ENCODE measurements around the gene ATP13A5.

The ATP13A5 gene

DNA sequence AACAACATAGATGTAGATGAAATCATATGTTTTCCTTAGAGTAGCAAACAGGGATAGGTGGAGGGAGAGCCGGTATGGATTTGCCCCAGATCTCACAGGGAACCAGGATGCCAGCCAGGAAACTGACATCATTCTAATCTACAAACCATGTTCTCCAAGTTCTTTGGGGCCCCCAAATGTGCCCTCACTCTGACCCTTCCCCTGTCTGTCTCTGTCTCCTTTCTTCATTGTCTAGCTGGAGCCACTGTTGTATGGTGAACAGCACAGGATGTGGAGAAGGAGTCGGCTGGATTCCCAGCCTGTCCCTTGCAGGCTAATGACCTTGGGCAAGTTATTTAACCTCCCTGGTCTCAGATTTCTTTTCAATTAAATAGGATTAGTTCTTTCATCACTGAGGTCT lies 962 bp downstream of the ATP13A5 start:
- no peaks in the 10 kb centered on the region for H3K9me3 ChIP-seq
- no peaks in the 10 kb centered on the region for H3K27me3 ChIP-seq (ENCODE audit: low read depth)
- no peak for DNase-seq (ENCODE audit: low spot score in 2 of 2)
- no peak overlapping the region for H3K4me3 ChIP-seq
- in situ Hi-C loops (cut with MboI; ENCODE audit: low sequenced_read_pairs), result no loop called here
- no peaks in the 10 kb centered on the region for H3K4me1 ChIP-seq
- H3K36me3 ChIP-seq (replicated peaks), result no peaks in the 10 kb centered on the region

DNA sequence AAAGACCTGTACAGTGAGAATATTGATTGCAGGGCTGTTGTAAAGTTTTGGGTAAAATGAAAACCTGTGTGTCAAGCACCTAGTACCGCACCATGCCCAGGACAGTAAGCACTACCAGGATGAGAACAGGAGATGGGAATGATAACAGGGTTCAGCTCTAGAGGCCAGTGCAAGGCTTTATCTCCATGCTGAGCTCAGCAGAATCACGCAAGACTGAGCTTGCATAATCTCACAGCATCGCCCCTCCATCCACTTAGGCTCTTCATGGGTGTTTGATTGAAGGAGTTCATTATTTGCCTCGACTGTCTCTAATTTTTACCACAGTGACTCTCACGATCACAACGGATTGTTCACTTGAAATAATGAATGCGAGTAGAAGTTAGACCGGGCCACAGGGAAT lies 2.9 kb downstream of the ATP13A5 start:
- Histone ChIP-seq H3K36me3 (replicated peaks) (no peaks in the 10 kb centered on the region), H3K27me3 (ENCODE audit: low read depth) (no peaks in the 10 kb centered on the region), H3K4me3 (no peak overlapping the region), H3K9me3 (no peaks in the 10 kb centered on the region), H3K4me1 (no peaks in the 10 kb centered on the region)
- in situ Hi-C loops (cut with MboI; ENCODE audit: low sequenced_read_pairs), result no loop called here
- DNase-seq (ENCODE audit: low spot score in 2 of 2), result no peak

DNA sequence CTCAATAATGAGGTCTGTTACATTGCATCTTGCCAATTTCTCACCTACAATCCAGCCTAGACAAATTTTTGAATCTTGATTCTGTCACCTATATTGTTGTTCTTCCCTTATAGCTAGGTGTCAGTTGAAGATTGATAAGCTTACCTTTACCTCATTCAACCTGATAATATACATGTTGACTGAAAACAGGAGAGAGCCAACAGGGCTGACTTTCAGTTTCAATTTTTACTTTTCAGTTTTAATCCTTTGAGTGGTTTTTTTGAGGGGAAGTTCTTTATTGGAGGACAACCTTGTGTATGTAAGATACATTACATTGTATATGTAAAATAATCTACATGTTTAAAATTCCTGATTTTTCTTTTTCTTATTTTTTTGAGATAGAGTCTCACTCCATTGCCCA lies 5.8 kb downstream of the ATP13A5 start:
- Histone ChIP-seq H3K27me3 (ENCODE audit: low read depth) (no peaks in the 10 kb centered on the region), H3K4me3 (no peak overlapping the region), H3K4me1 (no peaks in the 10 kb centered on the region), H3K9me3 (no peaks in the 10 kb centered on the region), H3K36me3 (replicated peaks) (no peaks in the 10 kb centered on the region)
- in situ Hi-C loops (cut with MboI; ENCODE audit: low sequenced_read_pairs), result no loop called here
- no peak for DNase-seq (ENCODE audit: low spot score in 2 of 2)

DNA sequence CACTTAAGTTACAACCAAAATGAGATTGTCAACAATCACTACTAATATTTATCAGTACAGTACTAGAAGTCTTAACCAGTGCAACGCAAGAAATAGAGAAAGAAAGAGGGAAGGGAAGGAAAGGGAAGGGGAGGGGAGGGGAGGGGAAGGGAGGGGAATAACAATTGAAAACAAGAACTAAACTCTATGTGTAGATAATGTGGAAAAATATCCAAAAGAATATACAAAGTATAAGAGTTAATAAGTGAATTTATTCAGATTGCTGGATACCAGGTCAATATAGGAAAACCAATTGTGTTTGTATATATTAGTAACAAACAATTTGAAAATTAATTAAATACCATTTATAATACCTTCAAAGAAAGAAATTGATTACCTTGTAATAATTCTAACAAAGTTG lies 10.7 kb downstream of the ATP13A5 start:
- Histone ChIP-seq H3K4me1 (no peaks in the 10 kb centered on the region), H3K36me3 (replicated peaks) (no peaks in the 10 kb centered on the region), H3K27me3 (ENCODE audit: low read depth) (0 out of 2 replicates have a peak, but pooled peaks cover 2% of the 10 kb centered on the region), H3K4me3 (no peak overlapping the region), H3K9me3 (no peaks in the 10 kb centered on the region)
- DNase-seq (ENCODE audit: low spot score in 2 of 2), result no peak
- in situ Hi-C loops (cut with MboI; ENCODE audit: low sequenced_read_pairs), result no loop called here

DNA sequence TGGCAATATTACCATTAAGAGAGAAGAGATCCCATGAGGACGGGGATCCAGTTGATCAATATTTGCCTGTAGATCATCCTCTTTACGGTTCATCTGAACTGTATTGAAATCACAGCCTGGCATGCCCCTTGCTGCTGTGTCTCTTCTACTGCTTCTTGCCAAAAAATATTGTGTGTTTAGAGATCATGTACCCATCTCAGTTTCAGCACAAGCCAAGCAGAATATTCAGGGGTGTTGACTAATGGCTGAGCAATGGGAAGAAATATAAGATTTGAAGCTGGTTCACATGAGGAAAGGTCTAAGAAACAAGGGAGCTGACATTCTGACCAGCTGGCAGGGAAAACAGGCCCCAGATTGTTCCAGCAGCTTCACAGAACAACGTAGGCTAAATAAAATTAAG lies 21.3 kb downstream of the ATP13A5 start:
- in situ Hi-C loops (cut with MboI; ENCODE audit: low sequenced_read_pairs), result no loop called here
- no peak overlapping the region for H3K4me3 ChIP-seq
- no peaks in the 10 kb centered on the region for H3K4me1 ChIP-seq
- H3K9me3 ChIP-seq, result no peaks in the 10 kb centered on the region
- no peak for DNase-seq (ENCODE audit: low spot score in 2 of 2)
- no peaks in the 10 kb centered on the region for H3K36me3 ChIP-seq (replicated peaks)
- no peaks in the 10 kb centered on the region; the same call in none of the 2 replicates for H3K27me3 ChIP-seq (ENCODE audit: low read depth)

DNA sequence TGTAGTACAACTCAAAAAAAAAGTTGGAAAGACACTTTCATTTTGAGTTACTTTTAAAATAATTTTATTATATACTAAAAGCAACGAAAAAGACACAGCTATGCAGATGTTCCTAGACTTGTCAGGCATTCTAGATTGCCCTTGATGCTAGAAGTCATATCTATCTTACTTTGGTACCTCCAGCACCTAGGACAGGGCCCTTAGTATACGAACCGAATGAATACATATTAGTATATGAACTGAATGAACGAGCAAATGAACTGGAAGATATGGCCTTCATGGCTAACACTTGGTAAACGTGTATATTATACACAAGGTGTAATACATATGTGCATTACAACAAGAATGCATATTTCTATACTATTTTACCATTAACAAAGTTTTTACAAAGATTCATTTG lies 24.1 kb downstream of the ATP13A5 start:
- Histone ChIP-seq H3K27me3 (ENCODE audit: low read depth) (no peaks in the 10 kb centered on the region; the same call in 1 of the 2 replicates), H3K4me1 (no peaks in the 10 kb centered on the region), H3K9me3 (no peaks in the 10 kb centered on the region), H3K36me3 (replicated peaks) (no peaks in the 10 kb centered on the region), H3K4me3 (no peak overlapping the region)
- in situ Hi-C loops (cut with MboI; ENCODE audit: low sequenced_read_pairs), result no loop called here
- no peak for DNase-seq (ENCODE audit: low spot score in 2 of 2)

DNA sequence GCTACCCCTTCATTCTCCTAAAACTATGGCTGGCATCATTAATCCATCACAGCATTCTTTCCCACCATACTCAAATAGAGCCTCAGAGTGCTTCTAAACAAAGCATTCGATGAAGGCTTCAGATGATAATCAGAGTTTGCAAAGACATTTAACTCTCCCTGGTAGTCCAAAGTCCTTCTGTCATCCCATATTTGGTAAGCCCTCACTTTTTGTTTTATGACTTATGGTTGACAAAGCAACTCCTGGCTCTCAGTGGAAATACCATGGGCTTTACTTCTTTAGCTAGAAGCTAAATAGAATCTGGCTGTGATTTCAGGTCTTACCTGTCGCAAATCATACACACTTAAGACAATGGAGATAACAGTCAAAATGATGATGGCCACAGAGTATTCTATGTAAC lies 27.8 kb downstream of the ATP13A5 start:
- Histone ChIP-seq H3K4me3 (no peak overlapping the region), H3K4me1 (no peaks in the 10 kb centered on the region), H3K27me3 (ENCODE audit: low read depth) (no peaks in the 10 kb centered on the region; the same call in 1 of the 2 replicates), H3K36me3 (replicated peaks) (no peaks in the 10 kb centered on the region), H3K9me3 (no peaks in the 10 kb centered on the region)
- DNase-seq (ENCODE audit: low spot score in 2 of 2), result no peak
- in situ Hi-C loops (cut with MboI; ENCODE audit: low sequenced_read_pairs), result no loop called here

DNA sequence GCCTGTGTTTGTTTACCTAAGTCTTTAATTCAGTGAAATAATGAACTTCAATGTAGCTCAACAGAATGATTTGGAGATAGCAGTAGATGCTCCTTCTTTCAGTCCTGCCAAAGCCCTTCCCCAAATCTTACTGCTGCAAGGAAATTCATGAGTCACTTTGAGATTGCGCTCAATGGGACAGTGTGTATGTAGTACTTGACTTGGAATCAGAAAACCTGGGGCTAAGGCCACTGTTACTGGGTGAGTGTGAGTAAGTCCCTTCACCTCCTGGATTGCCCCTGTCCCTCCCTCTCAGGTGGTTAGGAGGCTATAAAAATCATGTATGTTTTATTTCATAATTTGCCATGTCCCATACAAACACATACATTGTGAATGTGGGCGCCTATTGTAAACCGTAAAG lies 29.9 kb downstream of the ATP13A5 start:
- no peak for DNase-seq (ENCODE audit: low spot score in 2 of 2)
- in situ Hi-C loops (cut with MboI; ENCODE audit: low sequenced_read_pairs), result no loop called here
- no peaks in the 10 kb centered on the region for H3K9me3 ChIP-seq
- H3K4me1 ChIP-seq, result no peaks in the 10 kb centered on the region
- H3K36me3 ChIP-seq (replicated peaks), result no peaks in the 10 kb centered on the region
- no peak overlapping the region for H3K4me3 ChIP-seq
- no peaks in the 10 kb centered on the region for H3K27me3 ChIP-seq (ENCODE audit: low read depth)

DNA sequence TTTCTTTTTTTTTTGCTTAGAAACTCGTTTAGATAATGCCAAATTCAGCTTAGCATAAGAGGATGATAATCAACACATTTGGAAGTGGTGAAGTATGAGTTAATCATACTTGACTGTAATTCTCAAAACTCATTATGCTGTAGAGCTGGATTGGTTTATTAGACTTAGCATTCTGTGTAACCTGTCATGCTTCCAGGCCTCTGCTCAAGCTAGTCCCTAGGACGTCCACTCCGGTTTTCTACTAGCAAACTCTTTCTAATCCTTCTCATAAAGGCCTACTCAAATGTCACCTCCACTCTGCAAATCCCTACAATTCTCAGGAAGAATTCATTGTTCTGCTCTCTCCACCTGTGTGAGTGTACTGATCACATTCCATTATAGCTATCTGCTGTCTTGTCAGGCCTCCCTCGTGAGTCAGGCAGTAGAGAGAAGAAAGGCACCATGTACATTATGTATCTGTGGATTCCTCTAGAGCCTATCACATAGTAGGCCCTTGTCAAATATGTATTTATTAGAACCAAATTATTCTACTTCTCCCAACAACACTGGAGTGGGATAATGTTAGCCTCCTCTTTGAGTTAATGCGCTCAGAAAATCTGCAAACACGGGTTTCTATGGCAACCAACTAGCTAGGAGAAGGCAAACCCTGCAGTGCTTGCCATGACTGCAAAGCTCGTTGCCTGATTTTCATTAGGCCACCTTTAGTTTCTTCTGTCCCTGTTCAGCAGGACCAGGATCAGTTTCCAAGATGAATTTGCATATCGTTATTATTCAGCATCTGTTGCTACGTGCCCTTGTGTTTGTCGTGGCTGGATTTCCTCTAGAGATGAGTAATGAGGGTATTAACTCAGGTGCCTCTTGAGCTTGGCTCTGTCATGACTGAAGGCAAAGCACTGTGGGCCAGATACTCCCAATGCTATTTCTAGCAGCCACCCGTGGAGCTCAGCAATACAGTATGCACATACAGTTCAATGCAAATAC lies 30.7 kb downstream of the ATP13A5 start:
- DNase-seq (ENCODE audit: low spot score in 2 of 2), result peak in 1 of 2 experiments; percentile 12
- H3K4me3 ChIP-seq, result no peak overlapping the region
- no peaks in the 10 kb centered on the region for H3K27me3 ChIP-seq (ENCODE audit: low read depth)
- no peaks in the 10 kb centered on the region for H3K36me3 ChIP-seq (replicated peaks)
- in situ Hi-C loops (cut with MboI; ENCODE audit: low sequenced_read_pairs), result no loop called here
- peaks cover 4% of the 10 kb centered on the region for H3K4me1 ChIP-seq
- H3K9me3 ChIP-seq, result no peaks in the 10 kb centered on the region

DNA sequence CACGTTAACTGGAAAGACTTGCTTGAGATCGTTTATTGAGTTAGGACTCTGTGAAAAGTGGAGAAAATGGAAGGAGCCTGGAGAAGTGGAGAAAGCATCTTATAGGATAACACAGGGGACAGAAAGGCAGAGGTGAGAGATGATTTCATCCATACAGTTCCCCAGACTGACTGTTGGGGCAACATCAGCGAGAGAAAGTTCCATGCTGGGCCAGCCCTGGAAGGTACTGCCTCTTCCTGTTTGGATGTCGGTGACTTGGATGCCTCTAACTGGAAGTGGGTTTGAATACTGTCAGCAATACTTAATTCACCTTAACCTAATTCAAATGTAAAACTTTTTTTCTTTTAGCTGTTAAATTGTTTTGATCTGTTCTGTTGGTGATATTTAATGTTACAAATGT lies 32.3 kb downstream of the ATP13A5 start:
- no peak for DNase-seq (ENCODE audit: low spot score in 2 of 2)
- H3K36me3 ChIP-seq (replicated peaks), result no peaks in the 10 kb centered on the region
- H3K9me3 ChIP-seq, result no peaks in the 10 kb centered on the region
- no peaks in the 10 kb centered on the region for H3K27me3 ChIP-seq (ENCODE audit: low read depth)
- no peak overlapping the region for H3K4me3 ChIP-seq
- in situ Hi-C loops (cut with MboI; ENCODE audit: low sequenced_read_pairs), result no loop called here
- H3K4me1 ChIP-seq, result peaks cover 5% of the 10 kb centered on the region

DNA sequence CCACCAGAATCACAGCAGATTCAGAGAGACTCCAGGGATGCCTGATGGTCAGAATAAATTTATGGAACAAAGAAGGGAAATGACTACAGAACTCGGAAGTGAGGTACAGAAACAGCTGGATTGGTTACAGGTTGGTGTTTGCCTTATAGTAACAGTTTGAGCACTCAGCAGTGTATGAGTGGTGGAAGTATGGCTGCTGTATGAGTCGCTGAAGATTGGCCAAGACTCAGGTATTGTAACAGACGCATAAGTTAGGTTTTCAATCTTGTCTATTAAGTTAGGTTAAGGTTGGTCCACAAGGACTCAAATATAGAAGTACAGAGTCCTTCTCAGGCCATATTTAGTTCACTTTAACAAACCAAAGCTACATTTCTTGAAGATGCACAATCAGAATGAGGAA lies 33.1 kb downstream of the ATP13A5 start:
- Histone ChIP-seq H3K27me3 (ENCODE audit: low read depth) (no peaks in the 10 kb centered on the region), H3K9me3 (no peaks in the 10 kb centered on the region), H3K4me1 (peaks cover 5% of the 10 kb centered on the region), H3K4me3 (no peak overlapping the region), H3K36me3 (replicated peaks) (no peaks in the 10 kb centered on the region)
- no peak for DNase-seq (ENCODE audit: low spot score in 2 of 2)
- in situ Hi-C loops (cut with MboI; ENCODE audit: low sequenced_read_pairs), result no loop called here

DNA sequence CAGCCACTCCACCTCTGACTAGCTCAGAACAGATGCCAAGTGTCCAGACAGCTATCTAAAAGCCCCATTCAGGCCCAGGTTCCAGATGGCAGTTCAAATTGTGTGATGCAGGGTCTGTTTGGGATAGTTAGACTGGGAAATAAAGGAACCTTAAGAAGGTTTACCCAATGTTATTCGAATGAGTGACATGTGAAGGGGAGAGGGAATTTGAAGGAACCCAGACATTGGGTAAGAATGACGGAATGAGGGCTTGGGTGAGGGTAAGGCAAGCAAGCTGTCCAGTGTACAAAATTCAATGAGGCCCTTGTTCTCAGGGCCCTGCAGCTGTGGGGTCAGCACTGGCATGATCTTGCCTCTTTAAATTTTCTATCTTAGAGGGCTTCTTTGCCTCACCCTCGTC lies 34.1 kb downstream of the ATP13A5 start:
- Histone ChIP-seq H3K36me3 (replicated peaks) (no peaks in the 10 kb centered on the region), H3K4me1 (peaks cover 5% of the 10 kb centered on the region), H3K4me3 (no peak overlapping the region), H3K27me3 (ENCODE audit: low read depth) (no peaks in the 10 kb centered on the region), H3K9me3 (no peaks in the 10 kb centered on the region)
- in situ Hi-C loops (cut with MboI; ENCODE audit: low sequenced_read_pairs), result no loop called here
- no peak for DNase-seq (ENCODE audit: low spot score in 2 of 2)

DNA sequence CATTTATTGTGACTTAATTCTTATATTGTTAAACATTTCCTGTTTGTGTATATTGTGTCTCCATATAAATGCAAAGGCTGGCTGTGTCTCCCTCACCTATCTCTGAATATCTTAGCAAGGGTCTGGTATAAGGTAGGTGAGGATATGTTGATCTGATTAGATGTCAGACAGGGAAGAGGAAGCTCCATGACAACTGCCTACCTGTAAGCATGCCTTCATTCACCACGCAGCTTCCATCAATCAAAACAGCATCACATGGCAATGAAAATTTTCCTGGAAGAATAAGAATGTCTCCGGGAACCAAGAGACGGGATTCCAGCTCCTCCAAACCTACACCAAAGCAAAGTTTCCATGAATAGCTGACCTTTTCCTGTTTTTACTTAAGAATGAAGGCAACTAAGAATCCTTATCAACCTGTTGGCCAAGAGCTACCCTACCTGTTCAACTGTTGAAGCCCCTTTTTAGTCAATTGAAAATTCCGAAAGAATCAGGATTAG lies 34.8 kb downstream of the ATP13A5 start:
- no peaks in the 10 kb centered on the region for H3K27me3 ChIP-seq (ENCODE audit: low read depth)
- peaks cover 5% of the 10 kb centered on the region for H3K4me1 ChIP-seq
- H3K9me3 ChIP-seq, result no peaks in the 10 kb centered on the region
- H3K36me3 ChIP-seq (replicated peaks), result no peaks in the 10 kb centered on the region
- H3K4me3 ChIP-seq, result no peak overlapping the region
- no peak for DNase-seq (ENCODE audit: low spot score in 2 of 2)
- in situ Hi-C loops (cut with MboI; ENCODE audit: low sequenced_read_pairs), result no loop called here

DNA sequence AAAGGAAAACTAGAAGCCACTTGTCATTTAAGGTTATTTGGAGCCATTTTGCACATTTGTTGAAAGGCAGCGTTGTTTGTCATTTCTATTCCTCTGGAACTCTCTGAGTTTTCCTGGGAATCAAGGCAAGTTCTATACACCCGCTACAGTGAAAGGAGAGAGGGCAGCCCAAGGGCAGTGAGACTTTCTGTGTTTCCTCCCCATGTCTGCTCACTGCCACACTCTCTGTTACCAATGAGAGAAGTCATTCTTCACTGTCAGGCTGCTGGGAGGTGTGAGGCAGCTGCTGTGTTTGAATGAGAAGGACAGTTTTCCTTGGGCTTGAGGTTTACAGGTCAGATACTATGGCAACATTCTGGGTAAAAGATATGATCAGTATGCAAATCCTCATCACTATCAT lies 36.0 kb downstream of the ATP13A5 start:
- DNase-seq (ENCODE audit: low spot score in 2 of 2), result no peak
- Histone ChIP-seq H3K27me3 (ENCODE audit: low read depth) (no peaks in the 10 kb centered on the region), H3K36me3 (replicated peaks) (no peaks in the 10 kb centered on the region), H3K4me1 (peaks cover 5% of the 10 kb centered on the region), H3K9me3 (no peaks in the 10 kb centered on the region), H3K4me3 (no peak overlapping the region)
- in situ Hi-C loops (cut with MboI; ENCODE audit: low sequenced_read_pairs), result no loop called here
